NK-92 treated with Interleukin-12 subunit alpha and Interleukin-12 subunit beta, amount 100 ng/mL, for 24 hours (cell line): ENCODE results near the gene GFRA1.

ENCODE experiments used
- DNase-seq: peaks from one replicate; lab custom pipeline; 2025; lab: John Stamatoyannopoulos, UW

GFRA1 gene

DNA sequence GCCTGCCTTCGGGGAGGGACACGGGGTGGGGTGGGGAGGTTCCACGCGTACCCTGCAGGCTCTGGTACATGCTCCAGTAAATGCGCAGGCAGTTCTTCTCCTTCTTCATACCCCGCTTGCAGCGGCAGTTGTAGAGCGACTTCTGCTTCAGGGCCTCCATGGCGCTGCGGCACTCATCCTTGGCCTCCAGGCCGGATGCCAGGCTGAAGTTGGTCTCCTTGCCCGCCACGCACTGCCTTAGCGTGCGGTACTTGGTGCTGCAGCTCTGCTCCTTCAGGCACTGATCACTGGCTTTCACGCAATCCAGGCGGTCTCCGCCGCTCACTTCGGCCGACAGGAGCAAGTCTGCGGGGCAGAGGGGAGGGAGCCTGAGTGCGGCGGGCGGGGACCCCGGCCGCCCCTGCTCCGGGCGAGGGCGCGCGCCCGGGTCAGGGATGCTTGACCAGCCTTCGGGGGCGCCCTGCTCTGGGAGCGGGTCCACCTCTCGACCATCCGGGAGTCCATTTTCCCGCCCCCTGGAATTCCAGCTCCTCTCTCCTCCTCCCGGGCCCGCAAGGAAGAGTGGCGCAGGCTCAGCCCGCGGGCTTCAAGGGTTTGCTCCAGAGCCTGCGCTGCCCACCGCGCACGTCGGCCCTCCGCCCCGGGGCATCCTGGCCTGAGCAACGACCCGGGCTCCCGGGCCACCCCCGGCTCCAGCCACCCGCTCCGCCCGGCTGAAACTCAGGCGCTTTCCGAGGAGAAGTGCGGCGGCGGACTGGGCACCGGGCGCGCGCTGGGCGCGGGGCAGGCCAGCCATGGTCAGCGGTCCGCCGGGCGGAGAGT is 2.0 kb downstream of the GFRA1 start:
- no peak for DNase-seq

DNA sequence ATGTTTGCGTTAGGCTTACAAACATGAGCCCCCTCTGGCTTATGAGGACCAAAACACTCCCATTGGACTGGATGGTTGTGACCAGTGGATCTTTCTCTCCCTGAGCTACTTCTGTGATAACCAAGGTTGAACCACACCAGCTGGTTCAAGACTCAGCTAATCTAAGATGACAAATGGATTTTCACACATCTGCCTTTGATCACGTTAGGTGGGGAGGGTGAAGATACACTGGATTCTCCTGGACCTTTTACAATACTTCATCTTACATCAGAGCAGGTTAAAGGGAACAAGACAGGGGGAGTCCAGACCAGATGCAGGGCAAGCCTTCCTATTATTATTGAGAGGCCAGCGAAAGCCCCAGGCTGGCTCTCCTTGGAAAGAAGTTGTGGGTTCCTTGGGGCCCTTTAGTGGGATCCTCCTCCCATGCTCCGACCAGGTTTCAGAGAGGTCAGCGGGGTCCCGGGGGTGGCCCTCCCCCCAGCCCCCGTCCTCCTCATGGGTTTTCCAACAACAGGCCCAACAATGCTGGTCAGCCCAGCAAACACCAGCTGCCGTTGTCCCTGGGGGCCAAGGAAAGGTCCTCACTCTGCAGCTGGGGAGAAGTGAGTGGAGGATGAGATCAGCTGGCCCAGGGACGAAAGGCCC is 2.8 kb downstream of the GFRA1 start:
- no peak for DNase-seq

DNA sequence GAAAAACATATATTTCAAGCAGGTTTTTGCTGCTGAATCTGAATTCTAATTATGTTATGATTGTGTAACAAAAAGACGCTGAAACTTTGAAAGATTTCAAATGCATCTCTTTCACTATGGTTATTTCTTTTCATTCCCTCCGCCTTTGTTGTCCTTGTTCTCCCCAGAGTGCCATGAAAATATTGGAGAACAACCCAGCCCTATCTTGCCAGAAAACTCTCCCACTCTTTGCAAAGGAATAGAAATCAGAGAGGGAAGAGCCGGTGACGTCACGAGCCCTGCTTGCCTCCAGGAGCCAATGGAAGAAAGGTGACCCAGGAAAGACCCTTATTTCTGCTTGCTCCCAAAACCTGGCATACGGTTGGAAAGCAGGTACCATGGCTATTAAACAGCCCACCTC is 3.4 kb downstream of the GFRA1 start:
- no peak for DNase-seq

DNA sequence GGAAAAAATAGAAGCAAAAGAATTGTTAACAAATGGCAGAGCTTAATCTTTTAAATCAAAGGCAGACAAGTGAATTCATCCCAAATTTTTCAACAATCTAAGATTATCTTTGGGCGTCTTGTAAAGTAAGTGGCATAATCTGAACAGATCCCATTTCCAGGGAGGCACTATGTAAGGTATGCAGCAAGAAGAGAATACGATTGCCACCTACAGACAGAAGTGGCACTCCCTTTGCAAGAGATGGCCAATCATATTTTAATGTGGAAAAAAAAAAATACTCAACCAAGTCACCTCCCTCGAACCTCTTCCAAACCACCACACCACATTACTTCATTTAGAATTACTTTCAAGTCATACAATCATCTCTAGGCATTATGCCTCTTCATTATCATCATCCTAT is 4.0 kb downstream of the GFRA1 start:
- DNase-seq = no peak

DNA sequence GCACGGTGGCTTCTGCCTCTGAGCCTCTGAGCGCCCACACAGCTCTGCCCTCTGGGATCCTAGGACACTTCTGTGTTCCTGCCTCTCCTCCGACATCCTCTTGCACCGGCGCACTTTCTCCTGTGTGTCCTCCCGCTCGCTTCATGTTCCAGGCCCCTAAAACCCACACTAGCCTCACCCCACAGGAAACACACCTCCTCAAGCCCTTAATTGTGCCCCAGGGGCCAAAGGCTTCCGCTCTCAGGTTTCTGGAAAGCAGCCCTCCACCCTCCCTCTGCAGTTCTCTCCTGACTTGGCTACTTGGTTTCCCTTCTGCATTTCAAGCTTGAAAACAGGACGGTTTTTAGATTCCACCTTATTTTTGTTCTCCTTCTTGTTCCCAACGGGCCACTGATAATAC is 7.3 kb downstream of the GFRA1 start:
- DNase-seq = no peak

DNA sequence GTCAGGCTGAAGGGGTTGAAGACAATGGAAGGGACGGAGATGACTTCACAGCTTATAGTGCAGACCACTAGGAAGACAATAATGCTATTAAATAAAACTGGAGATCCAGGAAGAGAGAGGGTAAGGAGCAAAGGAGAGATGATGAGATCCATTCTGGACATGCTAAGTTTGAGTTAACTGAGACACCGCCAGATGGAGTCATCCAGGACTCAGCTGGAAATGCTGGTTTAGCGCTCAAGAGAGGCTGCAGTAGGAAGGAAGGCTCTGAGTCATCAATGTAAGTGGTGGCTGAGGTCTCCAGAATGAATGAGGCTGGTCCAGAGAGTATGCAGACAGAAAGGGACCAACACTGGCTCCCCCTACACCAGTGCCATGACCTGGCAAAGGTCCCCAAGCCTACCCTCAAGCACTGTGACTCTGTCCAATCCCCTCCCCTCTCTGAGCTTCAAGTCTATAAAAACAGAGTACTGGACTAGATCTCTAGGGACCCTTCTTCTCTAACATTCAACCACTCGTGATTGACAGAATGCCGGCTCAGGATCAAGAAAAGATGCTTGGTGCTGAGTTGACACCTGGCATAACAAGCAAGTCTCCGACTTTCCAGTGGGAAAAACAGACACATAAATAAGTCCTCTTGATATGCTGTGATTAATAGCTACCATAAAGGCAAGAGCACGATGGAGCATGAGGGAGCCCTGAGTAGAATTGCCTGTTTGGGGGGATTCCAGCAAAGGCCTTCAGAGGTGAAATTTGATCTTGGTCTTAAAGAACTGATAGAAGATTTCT is 8.9 kb downstream of the GFRA1 start:
- DNase-seq = no peak

DNA sequence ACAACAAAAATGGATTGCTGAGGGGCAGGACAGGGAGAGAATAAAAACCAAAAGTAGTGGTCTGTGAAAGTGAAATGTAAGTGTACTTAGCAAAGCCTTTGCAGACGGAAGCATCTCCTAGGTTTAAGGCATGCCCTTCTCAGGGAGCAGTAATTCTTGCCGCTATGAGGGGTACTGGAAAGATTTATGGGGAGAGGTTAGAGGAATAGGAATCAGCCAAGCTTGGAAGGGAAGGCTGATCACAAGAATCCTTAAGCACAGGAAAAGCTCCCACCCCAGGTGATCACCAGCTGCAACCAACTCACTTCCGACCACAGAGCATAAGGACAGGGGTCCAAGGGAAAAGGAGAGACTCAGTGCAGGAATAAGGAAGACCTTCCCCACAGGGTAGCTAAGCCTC is 10.3 kb downstream of the GFRA1 start:
- DNase-seq = no peak

DNA sequence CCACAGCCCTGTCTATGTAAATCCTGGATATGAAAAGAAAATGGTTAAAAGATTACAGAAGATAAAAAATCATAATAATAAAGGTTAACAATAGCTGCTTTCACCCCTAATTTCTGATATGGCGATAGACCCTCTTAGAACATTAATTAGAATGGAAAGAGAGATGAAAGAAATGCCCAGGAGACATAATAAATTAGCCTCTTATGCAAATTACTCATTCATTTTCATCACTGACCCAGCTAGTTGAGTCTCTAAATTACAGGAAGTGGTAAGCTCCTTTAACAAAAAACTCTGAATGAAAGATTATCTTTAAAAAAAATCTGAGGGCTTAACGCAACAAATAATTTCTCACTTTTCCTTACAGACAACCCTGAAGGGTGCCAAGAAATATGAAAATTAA is 12.4 kb downstream of the GFRA1 start:
- DNase-seq = no peak

DNA sequence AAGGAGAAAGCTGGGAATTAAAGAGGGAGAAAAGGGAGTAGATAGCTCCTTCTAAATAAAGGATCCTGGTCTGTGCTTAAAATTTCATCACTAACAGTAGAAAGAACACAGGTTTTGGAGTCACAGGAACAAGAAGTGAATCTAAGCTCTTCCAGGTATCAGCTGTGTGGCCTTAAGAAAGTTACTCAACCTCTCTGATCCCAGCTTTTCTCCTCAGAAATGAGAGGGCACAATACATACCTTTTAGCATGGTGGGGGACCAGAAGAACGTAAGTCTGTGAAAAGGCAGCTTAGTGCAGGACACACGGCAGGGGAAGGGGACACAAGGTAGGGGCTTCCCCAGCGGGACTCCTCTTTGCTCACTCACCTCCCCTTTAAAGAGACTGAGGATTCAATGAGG is 13.4 kb downstream of the GFRA1 start:
- no peak for DNase-seq

DNA sequence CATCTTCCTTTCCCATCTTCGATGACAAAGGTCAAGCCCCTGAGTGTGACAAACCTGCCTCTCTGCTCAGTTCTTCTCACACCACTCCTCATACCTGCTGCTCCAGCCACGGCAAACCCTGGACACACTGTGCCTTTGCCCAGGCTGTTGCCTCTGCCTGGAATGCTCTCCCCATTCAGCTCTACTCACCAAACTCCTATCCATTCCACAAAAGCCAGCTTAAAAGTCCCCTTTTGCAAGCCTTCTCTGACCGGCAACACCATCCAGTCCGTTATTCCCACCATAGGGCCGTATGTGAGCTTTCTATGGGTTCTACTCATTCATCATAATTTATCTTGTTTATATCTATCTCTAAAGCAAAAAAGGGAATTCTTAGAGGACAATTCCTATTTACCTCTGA is 15.2 kb downstream of the GFRA1 start:
- no peak for DNase-seq

DNA sequence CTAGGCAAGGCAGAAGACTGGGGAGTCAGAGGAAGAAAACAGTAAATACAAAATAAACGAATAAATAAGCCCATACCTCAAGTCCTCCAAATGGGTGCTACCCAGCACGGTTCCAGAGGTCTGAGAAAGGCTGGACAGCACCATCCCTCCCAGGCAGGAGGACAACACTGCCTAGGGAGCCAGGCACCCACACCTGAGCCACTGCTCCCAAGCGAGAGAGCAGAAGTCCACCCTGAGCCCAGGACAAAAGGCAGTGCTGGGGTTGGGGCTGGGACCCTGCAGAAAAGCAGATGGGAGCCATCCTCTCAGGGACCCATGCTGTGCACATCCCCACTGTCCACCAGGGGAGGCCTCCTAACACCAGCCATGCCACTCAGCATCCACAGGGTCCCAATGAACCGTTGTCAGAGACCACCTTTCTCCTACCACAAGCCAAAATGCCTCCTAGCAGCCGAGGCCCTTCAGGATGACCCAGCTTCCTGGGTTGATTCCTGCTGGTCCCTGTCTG is 16.2 kb downstream of the GFRA1 start:
- DNase-seq = no peak

DNA sequence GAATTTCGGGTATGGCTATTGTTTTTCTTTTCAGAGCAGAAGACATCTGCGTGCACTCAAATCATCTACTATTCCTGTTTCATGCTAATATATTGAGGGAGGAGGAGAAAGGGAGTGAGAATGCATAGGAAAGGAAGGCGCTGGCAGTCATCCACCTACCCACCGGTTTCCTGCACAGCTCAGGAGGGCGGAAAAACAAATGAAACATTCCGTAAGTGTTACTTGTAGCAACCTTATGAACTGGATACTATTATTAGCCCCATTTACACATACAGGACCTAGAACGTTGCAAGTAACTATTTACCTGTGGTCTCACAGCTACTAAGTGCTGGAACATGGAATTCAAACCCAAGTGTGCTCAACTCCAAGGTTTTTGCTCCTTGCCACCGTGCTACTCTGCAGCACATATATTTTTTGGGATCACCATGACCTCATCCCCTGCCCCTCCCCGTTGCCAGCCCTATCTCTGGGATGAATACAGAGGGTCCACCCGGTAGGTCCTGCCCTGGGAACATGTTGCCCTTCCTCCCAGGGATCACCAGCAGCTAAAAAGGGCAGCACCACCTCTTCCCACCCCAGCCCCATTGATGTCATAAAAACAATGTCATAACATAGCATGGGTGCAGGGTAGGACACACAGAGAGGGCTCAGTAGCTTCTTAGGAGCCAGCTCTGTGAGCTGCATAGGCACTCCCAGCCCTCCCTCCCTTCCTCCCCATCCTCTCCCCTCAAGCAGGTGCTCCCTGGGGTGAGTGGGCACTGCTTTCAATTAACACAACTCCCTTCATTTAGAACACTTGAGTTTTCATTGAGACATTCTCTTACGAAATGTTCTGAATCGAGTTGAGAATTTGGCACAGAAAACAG is 16.9 kb downstream of the GFRA1 start:
- no peak for DNase-seq

DNA sequence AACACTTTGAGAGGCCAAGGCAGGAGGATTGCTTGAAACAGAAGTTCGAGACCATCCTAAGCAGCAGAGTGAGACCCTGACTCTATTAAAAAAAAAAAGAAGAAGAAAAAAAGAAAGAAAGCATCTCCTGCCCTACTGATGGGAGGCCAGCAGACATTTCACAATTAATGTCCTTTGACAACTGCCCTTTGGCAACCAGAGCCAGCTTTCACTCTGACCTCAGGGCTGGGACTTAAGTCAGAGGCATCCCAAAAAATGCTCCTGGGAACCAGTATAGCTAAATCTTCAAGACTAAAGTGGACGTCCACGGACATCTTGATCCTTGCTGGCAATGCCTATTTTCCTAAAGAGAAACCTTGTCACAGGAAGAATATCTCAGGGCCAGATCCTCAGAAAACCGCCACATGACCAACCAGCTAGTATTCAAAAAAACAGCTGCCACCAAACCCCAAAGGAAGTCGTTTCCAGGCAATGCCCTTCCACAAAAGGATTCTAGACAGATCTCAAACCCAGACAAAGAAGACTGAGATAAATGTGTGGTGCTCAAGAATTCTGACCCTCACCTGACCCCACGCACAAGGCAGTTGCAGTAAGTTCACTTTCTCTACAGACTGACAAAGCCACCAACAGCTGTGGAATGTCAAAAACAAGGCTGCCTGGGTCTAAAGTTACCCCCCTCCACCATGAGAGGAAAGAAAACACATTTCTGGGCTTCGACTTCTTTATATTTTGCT is 18.4 kb downstream of the GFRA1 start:
- DNase-seq = no peak

DNA sequence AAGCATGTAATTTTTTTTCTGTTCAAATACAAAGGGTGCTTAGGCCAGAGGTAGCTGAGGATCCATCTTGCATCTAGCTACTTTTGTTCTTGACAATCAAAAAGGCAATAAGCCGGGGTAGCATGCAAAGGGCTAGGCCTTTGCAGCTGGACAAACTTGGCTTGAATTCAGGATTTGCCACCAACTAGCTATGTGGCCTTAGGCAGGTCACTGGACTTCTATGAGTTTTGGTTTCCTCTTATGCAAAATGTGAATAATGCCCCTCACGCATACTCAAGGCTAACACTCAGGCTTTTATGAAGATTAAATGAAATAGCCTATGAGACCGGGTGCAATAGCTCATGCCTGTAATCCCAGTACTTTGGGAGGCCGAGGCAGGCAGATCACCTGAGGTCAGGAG is 19.3 kb downstream of the GFRA1 start:
- DNase-seq = no peak

DNA sequence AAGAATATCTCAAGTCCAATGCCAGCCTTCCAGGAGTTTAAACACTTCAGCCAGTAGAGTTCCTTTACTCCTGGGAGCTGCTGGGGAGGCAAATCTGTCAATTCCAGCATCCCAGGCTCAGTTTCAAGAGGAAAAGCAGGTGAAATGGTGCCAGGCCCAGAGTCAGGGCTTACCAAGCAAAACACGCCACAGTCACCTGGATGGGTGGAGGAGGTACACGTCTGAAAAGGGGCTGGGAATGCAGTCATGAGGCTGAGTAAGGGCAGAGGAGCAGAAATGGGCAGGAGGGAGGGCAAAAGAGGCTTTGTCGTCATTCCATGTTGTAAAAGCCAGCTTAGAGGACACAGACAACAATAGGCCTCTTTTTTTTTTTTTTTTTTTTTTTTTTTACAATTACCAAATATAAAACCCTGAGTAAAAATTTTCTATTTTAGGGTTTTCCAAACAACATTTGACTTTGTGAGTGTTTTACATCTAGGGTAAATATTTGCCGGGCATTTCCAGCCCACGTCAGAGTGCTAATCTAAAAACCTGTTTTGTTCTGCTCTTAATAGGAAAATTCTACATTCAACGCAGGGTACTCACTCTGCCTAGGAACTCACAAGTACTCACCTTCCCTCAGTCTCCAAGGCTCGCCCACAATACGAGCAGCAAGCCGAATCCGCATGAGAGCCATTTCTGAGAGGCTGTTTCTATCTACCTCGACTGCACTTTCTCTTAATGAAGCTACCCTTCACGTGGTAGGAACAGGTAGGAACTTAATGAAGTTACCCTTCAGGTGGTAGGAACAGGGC is 21.2 kb downstream of the GFRA1 start:
- DNase-seq = no peak

DNA sequence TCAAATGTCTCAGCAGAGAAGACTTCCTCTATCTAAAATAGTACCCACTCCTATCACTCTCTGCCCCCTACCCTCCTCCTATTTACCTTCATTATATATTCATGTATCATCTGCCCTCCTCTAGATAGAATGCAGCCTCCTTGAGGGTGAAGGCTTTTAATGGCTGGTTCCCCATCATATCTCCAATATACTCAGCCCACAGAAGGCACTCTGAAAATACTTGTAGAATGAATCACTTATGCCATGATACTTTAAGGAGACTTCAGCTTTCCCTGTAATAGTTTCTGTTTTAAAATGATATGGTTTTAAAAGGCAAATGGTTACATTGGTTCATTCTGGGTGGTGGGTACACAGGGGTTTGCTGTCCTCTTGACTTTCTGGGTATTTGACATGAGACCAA is 25.3 kb downstream of the GFRA1 start:
- DNase-seq = no peak

DNA sequence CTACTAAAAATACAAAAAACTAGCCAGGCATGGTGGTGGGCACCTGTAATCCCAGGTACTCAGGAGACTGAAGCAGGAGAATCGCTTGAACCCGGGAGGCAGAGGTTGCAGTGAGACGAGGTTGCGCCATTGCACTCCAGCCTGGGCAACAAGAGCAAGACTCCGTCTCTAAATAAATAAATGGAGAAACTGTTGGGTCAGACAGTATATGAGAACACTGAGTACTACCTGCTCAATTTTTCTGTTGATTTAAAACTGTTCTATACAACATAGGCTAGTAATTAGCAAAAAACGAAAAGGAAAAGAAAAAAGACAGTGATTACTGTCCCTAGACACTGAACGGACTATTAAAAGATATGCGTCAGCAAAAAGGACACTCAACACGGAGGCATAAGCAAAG is 26.7 kb downstream of the GFRA1 start:
- DNase-seq = no peak

DNA sequence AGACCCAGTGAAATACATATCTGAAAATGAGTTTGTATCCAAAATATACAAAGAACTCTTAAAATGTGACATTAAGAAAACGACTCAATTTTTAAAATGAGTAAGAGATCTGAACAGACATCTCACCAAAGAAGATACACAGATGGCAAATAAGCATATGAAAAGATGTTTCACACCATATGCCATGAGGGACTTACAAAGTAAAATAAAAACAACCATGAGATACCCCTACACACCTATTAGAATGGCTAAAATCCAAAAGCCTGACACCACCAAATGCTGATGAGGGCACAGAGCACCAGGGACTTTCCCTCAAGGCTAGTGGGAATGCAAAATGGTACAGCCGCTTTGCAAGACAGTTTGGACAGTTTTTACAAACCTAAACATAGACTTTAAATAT is 27.9 kb downstream of the GFRA1 start:
- no peak for DNase-seq

DNA sequence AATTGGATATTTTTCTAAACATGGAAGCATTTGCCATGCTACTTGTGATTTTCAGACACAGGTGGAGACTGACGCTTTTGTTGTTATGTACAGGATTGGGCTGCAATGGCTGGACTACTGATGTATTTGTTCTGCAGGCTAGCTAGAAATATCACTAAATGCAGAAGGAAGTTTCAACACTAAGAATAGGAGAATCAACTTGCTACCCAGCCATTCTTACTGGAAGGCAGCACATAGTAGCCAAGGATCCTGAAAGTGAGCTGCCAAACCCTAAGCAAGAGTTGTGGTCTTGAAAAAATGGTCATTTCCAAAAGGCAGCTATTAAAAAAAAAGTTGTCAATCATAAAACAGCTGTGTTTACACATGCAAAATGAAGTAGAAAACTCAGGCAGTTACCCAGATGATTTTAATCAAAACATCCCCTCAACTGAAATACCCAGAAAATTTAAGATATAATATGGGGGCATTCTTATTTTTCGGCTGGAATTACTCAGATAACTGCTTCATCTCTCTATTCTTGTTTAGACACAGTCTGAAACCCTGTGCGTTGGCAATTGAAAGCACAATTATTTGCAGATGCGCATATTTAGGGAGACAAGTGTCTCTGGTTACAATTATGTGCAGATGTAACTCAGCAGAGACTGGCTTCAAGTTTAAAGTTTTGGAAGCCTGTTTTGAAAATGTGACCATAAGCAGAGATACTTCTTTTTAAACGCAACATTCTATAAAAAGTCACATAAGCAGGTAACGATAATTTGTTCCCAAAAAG is 31.2 kb downstream of the GFRA1 start:
- no peak for DNase-seq

DNA sequence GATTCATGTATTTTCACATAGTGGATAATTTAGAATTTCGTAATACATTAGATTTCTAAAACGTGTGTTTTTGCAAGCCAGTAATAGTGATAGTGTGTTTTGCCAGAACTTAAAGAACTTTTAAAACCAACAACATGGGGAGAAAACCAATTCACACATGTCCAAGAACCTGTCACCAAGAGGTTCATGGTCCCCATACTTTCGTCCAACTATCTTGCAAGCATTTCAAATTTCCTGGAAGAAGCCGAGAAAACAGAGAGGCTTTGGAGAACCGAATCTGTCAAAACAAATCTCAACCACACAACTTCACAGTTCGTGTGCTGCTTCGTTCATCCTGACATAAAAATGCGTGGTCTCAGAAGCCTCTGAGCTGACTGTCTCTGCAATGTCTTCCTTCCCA is 31.9 kb downstream of the GFRA1 start:
- DNase-seq = no peak
